MM.1S (cell line): ENCODE results near the gene TYK2.

Source experiments
- EZH2 ChIP-seq: fragments of 300-600 bp; sonication (generic); optimal IDR thresholded peaks from 2 replicates; pipeline ENCODE3; 2017; ENCODE audit warnings: low read depth, mild to moderate bottlenecking, antibody characterized with exemption, low read length, mixed read lengths
- EZH2phosphoT487 ChIP-seq: fragments of 300-600 bp; sonication (generic); IDR thresholded peaks from 2 replicates; pipeline ENCODE4 v1.6.1; 2018; ENCODE audit warnings: antibody characterized with exemption, low read length
- TF ChIP-seq, protein P1 (sequence below): fragments of 300-600 bp; sonication (generic); IDR thresholded peaks from 2 replicates; pipeline ENCODE4 v1.5.1; 2016; ENCODE audit warnings: antibody characterized with exemption, low read length, mixed read lengths

DNA sequence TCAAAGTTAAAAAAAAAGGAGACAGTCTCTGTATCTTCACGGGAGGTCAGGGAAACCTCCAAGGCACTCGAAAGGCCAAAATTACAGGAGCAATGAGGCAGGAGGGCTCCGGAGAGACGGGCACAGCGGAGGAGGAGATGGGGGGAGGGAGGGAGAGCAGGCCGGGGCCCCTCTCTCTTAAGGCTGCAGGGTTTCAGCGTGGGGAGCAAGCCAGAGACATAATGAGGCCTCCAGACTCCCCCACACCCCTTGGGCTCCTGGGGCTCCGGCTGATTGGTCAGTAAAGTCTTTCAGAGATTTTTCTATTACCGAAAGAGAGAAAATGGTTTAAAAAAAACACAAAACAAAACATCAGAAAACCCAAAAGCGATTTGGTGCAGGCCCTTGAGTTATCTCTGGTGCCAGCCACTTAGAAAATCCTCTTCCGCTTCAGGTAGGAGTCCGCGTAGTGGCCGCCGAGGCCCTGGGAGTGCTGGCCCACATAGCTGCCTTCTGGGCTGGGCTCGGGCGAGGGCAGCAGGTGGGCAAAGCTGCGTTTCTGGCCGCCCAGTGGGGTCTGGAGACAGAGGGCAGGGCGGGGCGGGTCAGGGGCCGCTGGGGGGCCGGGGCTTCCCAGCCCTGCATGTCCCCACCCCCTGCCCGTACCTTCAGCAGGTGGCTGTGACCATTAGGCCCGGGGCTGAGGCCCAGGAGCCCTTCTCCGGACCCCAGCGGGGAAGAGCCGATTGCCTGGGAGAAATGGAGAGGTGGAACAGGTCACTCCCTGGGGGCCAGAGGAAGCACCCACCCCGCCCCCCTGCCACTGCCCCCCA is 63.1 kb downstream of the TYK2 start:
- TF ChIP-seq, protein P1, sequence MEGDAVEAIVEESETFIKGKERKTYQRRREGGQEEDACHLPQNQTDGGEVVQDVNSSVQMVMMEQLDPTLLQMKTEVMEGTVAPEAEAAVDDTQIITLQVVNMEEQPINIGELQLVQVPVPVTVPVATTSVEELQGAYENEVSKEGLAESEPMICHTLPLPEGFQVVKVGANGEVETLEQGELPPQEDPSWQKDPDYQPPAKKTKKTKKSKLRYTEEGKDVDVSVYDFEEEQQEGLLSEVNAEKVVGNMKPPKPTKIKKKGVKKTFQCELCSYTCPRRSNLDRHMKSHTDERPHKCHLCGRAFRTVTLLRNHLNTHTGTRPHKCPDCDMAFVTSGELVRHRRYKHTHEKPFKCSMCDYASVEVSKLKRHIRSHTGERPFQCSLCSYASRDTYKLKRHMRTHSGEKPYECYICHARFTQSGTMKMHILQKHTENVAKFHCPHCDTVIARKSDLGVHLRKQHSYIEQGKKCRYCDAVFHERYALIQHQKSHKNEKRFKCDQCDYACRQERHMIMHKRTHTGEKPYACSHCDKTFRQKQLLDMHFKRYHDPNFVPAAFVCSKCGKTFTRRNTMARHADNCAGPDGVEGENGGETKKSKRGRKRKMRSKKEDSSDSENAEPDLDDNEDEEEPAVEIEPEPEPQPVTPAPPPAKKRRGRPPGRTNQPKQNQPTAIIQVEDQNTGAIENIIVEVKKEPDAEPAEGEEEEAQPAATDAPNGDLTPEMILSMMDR, result no peak
- TF ChIP-seq EZH2 (no peak), EZH2phosphoT487 (no peak)
